Gastroesophageal sphincter (tissue), 3 donors: ENCODE results near the gene VEGFB.

ENCODE experiments used
- POLR2A ChIP-seq, 2 donors: fragments of 450-650 bp; IDR thresholded peaks; one replicate each; pipeline ENCODE4 v1.6.1; 2017; ENCODE audit warnings: antibody characterized with exemption in 2 of 2, mild to moderate bottlenecking in 2 of 2, moderate library complexity in 1 of 2
- TF ChIP-seq, protein P1 (sequence below), 4 experiments: fragments of 200-600 bp in 2 of 4; fragments of 450-650 bp in 2 of 4; sonication (generic) in 1 of 4; IDR thresholded peaks; one replicate each; pipeline ENCODE4 v1.5.1; 2017 to 2019; ENCODE audit warnings: antibody characterized with exemption in 4 of 4, mild to moderate bottlenecking in 2 of 4, moderate library complexity in 2 of 4

GRCh38 chr11:64233913-64234586, at the start of gene VEGFB:
- TF ChIP-seq, protein P1, sequence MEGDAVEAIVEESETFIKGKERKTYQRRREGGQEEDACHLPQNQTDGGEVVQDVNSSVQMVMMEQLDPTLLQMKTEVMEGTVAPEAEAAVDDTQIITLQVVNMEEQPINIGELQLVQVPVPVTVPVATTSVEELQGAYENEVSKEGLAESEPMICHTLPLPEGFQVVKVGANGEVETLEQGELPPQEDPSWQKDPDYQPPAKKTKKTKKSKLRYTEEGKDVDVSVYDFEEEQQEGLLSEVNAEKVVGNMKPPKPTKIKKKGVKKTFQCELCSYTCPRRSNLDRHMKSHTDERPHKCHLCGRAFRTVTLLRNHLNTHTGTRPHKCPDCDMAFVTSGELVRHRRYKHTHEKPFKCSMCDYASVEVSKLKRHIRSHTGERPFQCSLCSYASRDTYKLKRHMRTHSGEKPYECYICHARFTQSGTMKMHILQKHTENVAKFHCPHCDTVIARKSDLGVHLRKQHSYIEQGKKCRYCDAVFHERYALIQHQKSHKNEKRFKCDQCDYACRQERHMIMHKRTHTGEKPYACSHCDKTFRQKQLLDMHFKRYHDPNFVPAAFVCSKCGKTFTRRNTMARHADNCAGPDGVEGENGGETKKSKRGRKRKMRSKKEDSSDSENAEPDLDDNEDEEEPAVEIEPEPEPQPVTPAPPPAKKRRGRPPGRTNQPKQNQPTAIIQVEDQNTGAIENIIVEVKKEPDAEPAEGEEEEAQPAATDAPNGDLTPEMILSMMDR (IDR thresholded peaks at IDR 0.05) = no peak
- TF ChIP-seq POLR2A (IDR thresholded peaks at IDR 0.05) = peak; percentile 25 to 43
